ENCODE measurements around the gene UBXN7.
"Not testable (repeated sequence)": the region's sequence is repeated elsewhere in the genome, so short reads cannot be mapped to it uniquely, and the experiment has no call there.

UBXN7 gene

DNA sequence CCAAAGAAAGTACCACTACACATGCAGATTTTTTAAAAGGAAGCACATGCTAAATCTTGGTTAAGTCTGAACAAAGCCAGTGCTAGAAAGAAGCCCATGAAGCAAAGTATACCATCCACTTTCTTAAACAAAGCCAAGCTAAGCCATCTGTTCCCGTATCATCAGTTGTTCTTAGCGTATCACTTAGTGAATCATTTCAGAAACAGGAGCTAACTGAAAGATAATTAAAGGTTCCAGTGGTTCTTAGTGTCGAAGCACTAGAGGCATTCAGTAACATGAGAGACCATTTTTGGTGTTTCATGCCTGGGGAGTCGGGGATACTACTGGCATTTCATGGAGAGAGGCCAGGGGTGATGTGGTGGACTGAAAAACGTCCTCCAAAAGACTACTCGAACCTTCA lies 12.8 kb downstream of the UBXN7 start:
- in situ Hi-C loops (cut with MboI; ENCODE audit: low sequenced_read_pairs): no loop called here

DNA sequence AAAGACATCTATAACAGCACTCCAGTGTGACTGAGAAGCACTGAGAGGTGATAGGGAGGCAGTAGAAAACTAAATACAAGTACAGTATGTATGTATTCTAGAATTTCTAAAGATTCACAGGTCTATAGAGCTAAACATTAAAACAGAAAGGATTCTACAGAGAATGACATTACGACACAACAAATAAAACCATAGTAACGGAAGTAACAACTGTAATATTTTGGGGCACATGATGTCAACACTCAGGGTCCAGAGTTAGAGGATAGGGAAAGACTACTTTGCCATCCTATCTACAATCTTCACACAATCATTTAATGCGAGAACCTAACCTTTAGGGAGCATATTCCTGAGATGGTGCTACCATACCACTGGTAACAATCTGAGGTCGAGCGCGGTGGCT lies 13.6 kb downstream of the UBXN7 start:
- in situ Hi-C loops (cut with MboI; ENCODE audit: low sequenced_read_pairs): no loop called here

- in situ Hi-C loops (cut with MboI; ENCODE audit: low sequenced_read_pairs): no loop called here
Measured at GRCh38 chr3:196414469-196414868, 17.8 kb downstream of the UBXN7 start.

DNA sequence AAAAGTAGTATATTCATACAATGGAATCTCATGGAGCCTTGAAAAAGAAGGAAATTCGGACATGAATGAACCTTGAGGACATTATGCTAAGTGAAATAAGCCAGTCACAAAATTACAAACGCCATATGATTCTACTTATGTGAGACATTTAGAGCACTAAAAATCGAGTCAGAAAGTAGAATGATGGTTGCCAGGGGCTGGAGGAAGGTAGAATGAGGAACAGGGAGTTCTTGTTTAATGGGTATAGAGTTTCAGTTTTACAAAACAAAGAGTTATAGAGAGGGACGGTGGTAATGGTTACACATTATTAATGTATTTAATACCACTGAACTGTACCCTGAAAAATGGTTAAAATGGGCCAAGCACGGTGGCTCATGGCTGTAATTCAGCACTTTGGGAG lies 19.5 kb downstream of the UBXN7 start:
- in situ Hi-C loops (cut with MboI; ENCODE audit: low sequenced_read_pairs): no loop called here

DNA sequence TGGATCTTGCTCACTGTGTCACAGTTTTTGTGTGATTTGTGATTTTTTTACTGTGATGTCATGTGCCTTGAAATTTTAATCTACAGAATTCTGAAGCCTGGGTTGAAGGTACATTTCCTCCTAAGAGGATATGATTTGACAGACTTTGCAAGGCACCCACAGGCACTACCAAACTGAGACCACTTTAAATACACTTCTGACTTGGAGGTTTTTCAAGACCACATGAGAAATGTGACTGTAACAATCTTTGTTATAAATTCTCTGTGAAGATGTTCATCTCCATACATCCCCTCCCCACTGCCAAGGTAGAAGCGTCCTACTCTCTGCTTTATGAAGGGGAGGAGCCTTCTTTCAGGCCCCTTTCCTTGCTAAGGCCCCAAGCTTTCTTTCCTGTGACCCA lies 22.8 kb downstream of the UBXN7 start:
- in situ Hi-C loops (cut with MboI; ENCODE audit: low sequenced_read_pairs): no loop called here

DNA sequence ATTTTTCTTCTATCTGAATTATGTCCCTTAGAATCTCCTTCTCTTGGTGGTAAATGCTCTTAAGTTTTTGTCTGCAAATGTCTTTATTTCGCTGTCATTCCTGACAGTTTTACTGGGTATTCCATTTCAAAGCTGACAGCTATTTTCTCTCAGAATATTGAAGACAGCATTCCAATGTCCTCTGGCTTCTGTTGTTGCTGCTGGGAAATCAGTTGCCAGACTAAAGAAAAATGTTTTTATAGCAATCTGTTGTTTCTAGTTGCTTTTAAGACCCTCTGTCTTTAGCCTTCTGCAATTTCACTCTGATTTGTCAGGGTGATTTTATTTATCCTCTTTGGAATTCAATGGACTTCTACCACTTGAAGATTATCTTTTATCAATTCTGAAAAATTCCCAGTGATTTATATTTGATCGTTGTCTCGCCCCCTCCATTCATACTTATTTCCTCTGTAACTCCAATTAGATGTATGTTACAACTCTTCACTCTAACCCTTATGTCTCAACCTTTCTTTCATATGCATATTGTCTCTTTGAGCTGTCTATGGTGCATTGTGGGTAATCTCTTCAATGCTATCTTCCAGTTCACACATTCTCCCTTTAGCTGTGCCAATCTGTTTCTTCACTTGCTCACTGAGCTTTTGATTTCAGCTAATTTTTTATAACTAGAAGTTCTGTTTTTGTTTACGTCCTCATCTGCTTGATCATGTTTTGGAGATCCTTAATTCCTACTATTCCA lies 23.5 kb downstream of the UBXN7 start:
- in situ Hi-C loops (cut with MboI; ENCODE audit: low sequenced_read_pairs): no loop called here

DNA sequence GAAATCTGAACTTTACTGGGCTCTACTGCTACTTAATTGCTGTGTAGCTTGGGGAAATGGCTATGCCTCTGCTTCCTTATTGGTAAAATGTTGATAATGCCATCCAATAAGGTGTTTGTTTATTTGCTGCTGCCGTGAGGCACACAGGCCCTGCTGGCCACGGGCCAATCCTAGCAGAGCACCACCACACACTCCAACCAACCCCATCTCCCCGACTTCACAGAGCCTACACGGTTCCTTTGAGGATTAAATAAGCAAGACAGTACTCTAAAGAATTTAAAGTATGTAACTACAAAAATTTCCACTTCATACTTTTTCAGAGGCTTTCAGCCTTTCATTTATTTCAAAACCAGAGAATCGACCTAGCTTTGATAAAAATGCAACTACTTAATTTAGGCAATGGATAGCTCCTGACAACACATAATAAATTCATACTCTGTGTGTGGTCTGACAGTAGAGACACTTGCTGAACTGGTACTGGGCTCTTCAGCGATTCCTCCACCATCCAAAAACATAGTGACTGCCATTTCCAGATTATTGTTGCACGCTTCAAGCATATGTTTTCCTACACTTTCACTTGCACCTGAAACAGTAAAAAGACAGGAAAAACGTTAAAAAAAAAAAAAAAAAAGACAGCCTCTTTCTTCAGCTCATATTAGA lies 25.3 kb downstream of the UBXN7 start:
- in situ Hi-C loops (cut with MboI; ENCODE audit: low sequenced_read_pairs): no loop called here

DNA sequence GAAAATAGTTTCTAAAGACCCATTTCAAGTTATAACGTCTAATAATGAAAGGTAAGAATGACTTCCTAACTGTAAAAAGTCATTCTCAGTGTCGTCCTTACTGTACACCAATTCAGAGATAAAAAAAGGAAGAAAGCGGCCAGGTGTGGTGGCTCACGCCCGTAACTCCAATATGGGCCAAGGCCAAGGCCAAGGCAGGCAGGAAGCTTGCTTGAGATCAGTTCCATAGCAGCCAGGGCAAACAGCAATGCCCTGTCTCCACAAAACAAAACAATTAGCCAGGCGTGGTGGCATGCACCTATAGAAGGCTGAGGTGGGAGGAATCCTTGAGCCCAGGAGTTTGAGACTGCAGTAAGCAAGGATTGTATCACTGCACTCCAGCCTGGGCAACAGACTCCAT lies 31.9 kb downstream of the UBXN7 start:
- in situ Hi-C loops (cut with MboI; ENCODE audit: low sequenced_read_pairs): no loop called here

DNA sequence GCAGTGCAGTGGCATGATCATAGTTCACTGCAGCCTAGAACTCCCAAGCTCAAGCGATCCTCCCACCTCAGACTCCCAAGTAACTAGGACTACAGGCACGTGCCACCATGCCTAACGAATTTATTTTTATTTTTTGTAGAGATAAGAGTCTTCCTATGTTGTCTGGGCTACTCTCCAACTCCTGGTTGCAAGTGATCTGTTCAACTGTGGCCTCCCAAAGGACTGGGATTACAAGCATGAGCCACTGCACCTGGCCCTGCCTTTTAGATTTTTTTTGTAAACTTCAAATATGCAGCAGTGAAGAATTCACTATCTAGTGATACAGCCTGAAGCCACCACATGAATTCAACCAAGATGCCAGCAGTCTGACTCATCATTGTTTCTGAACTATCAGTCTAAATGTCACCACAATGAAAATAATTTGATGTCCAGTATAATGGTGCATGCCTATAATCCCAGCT lies 32.7 kb downstream of the UBXN7 start:
- in situ Hi-C loops (cut with MboI; ENCODE audit: low sequenced_read_pairs): no loop called here

DNA sequence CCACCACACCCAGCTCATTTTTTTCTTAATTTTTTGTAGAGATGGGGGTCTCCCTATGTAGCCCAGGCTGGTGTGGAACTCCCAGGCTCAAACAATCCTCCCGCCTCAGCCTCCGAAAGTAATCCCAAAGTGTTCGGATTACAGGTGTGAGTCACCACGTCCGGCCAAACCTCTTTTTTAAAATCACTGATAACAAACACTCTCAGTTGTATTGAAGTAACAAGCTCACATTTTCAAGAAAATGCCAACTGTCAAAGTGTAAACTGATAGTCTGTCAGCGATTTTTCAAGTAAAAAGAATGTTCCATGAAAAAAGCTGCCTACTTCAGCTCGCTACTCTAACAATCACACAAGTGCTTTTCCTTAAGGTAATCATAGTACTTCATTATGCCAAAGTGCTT lies 33.4 kb downstream of the UBXN7 start:
- in situ Hi-C loops (cut with MboI; ENCODE audit: low sequenced_read_pairs): no loop called here

DNA sequence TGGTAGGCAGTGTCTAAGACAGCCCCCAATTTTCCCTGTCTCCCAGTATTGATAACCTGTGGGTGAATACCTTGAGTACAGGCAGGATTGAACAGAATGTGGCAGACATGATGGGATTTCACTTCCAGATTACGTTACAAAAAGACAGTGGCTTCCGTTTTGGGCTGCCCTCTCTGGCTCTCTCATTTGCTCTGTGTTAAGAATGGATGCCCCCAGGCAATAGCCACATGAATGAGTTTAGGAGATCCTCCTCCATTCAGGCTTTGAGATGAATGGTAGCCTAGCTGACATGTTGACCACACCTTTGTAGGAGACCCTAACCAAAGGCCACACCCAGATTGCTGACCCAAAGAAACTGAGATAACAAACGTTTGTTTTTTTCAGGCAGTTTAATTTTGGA lies 34.3 kb downstream of the UBXN7 start:
- in situ Hi-C loops (cut with MboI; ENCODE audit: low sequenced_read_pairs): no loop called here

- in situ Hi-C loops (cut with MboI; ENCODE audit: low sequenced_read_pairs): no loop called here
Measured at GRCh38 chr3:196390116-196390515, 42.1 kb downstream of the UBXN7 start.

- in situ Hi-C loops (cut with MboI; ENCODE audit: low sequenced_read_pairs): no loop called here
Measured at GRCh38 chr3:196388956-196389355, 43.3 kb downstream of the UBXN7 start.

- in situ Hi-C loops (cut with MboI; ENCODE audit: low sequenced_read_pairs): not testable (repeated sequence)
Measured at GRCh38 chr3:196387941-196388340, 44.3 kb downstream of the UBXN7 start.

- in situ Hi-C loops (cut with MboI; ENCODE audit: low sequenced_read_pairs): not testable (repeated sequence)
Measured at GRCh38 chr3:196386797-196387196, 45.4 kb downstream of the UBXN7 start.

DNA sequence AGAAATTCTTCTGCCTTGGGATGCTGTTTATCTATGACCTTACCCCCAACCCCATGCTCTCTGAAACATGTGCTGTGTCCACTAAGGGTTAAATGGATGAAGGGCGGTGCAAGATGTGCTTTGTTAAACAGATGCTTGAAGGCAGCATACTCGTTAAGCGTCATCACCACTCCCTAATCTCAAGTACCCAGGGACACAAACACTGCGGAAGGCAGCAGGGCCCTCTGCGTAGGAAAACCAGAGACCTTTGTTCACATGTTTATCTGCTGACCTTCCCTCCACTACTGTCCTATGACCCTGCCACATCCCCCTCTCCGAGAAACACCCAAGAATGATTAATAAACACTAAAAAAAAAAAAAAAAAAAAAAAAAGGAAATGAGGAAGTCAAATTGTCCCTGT lies 46.2 kb downstream of the UBXN7 start:
- in situ Hi-C loops (cut with MboI; ENCODE audit: low sequenced_read_pairs): not testable (repeated sequence)

DNA sequence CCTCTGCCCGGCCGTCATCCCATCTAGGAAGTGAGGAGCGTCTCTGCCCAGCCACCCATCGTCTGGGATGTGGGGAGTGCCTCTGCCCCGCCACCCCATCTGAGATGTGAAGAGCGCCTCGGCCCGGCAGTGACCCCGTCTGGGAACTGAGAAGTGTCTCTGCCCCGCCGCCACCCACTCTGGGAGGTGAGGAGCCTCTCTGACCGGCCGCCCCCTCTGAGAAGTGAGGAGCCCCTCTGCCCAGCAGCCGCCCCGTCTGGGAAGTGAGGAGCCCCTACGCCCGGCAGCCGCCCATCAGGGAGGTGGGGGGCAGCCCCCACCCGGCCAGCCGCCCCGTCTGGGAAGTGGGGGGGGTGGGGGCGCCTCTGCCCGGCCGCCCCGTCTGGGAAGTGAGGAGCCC lies 46.8 kb downstream of the UBXN7 start:
- in situ Hi-C loops (cut with MboI; ENCODE audit: low sequenced_read_pairs): not testable (repeated sequence)

- in situ Hi-C loops (cut with MboI; ENCODE audit: low sequenced_read_pairs): no loop called here
Measured at GRCh38 chr3:196378146-196378841, 53.9 kb downstream of the UBXN7 start.

- in situ Hi-C loops (cut with MboI; ENCODE audit: low sequenced_read_pairs): no loop called here
Measured at GRCh38 chr3:196377321-196377720, 54.9 kb downstream of the UBXN7 start.

DNA sequence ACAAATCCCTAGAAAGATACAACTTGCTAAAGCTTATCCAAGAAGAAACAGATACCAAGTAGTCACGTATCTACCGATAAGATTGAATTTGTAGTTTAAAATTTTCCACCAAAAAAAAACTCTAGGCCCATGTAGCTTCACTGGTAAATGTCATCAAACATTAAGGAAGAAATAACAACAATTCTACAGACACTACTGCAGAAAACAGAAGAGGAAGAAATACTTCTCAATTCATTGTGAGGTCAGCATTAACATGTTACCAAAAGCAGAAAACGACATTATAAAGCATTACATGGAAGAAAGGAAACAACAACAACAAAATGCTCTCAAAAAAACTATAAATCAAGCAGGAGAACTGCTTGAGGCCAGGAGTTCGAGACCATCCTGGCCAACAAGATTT lies 66.5 kb downstream of the UBXN7 start:
- in situ Hi-C loops (cut with MboI; ENCODE audit: low sequenced_read_pairs): no loop called here

GRCh38 chr3:196360586-196360985 lies 71.6 kb downstream of the UBXN7 start:
- in situ Hi-C loops (cut with MboI; ENCODE audit: low sequenced_read_pairs): no loop called here

GRCh38 chr3:196358540-196358939 lies 73.7 kb downstream of the UBXN7 start:
- in situ Hi-C loops (cut with MboI; ENCODE audit: low sequenced_read_pairs): not testable (repeated sequence)

Measured in hTERT RPE-1 (cell line).